Endothelial cell of umbilical vein (primary cell): ENCODE data around the gene JAKMIP3.

Experiments
- POLR2AphosphoS5 ChIP-seq: IDR thresholded peaks from 2 replicates; pipeline ENCODE4 v1.6.1; 2012; ENCODE audit warnings: low read depth, mild to moderate bottlenecking, control low read depth, low read length, moderate library complexity; ENCODE audit not compliant: insufficient read depth
- TF ChIP-seq, protein P1 (sequence below), 2 donors: IDR thresholded peaks; 1 replicate in 1 of 2; 2 replicates in 1 of 2; pipeline ENCODE4 v1.5.1; 2011; ENCODE audit warnings: low read length in 2 of 2, mild to moderate bottlenecking in 2 of 2, moderate library complexity in 2 of 2, control low read depth in 1 of 2, inconsistent platforms in 1 of 2, low read depth in 1 of 2; ENCODE audit not compliant: insufficient read depth in 1 of 2; ENCODE audit errors: extremely low read depth in 1 of 2

DNA sequence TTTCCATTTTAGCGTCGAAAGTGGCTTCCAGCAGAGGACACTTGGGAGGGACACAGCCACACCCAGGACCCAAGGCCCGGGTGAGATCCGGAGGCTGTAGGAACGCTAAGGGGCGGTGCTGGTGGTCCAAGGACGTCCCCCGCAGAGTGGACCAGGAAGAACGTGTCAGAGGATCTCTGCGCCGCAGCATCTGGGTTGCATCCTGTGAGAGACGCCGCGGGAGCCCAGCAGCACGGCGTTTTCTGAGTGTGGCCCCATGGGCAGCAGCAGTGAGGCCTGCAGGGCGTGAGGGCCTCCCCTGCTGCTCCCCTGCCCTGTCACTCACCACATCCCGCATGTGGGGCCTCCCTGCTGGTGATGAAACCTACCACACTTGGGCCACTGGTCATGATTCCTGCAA, 43.5 kb upstream of the JAKMIP3 start:
- TF ChIP-seq, protein P1, sequence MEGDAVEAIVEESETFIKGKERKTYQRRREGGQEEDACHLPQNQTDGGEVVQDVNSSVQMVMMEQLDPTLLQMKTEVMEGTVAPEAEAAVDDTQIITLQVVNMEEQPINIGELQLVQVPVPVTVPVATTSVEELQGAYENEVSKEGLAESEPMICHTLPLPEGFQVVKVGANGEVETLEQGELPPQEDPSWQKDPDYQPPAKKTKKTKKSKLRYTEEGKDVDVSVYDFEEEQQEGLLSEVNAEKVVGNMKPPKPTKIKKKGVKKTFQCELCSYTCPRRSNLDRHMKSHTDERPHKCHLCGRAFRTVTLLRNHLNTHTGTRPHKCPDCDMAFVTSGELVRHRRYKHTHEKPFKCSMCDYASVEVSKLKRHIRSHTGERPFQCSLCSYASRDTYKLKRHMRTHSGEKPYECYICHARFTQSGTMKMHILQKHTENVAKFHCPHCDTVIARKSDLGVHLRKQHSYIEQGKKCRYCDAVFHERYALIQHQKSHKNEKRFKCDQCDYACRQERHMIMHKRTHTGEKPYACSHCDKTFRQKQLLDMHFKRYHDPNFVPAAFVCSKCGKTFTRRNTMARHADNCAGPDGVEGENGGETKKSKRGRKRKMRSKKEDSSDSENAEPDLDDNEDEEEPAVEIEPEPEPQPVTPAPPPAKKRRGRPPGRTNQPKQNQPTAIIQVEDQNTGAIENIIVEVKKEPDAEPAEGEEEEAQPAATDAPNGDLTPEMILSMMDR (IDR thresholded peaks at IDR 0.05; ENCODE audit: extremely low read depth in 1 of 2, insufficient read depth in 1 of 2, low read depth in 1 of 2, low read length in 2 of 2) = no peak
- no peak for TF ChIP-seq POLR2AphosphoS5
